ENCODE data around the gene MAML2. TPM values are rescaled to one million over a fixed set of nuclear protein-coding genes. Genes with fewer than 3 reads are reported as not detected.

The MAML2 gene
- total and polyA plus RNA-seq, 8 donors, result 1.3 to 22.8 (median 12.1) TPM

- WGBS, 5 donors, result 86 to 96% (median 93%) methylated on average over 2 of the region's 2 CpGs
- DNase-seq, result no peak
Measured at GRCh38 chr11:95989076-95989605, 353.9 kb downstream of the MAML2 start.

GRCh38 chr11:95985174-95985808, 357.7 kb downstream of the MAML2 start:
- Histone ChIP-seq H3K36me3 (peaks cover 7 to 51% (median 42%) of the 10 kb centered on the region in 4 donors), H3K27me3 (no peaks in the 10 kb centered on the region), H3K4me3 (no peak overlapping the region), H3K27ac (no peak overlapping the region), H3K4me1 (peaks cover 0 to 3% (median under 1%) of the 10 kb centered on the region in 4 donors), H3K9me3 (no peaks in the 10 kb centered on the region)
- intact Hi-C loops (cut with DNase I; ENCODE audit: low total_unique reads), result no loop called here
- no peak for DNase-seq
- TF ChIP-seq POLR2A (IDR thresholded peaks at IDR 0.05) (no peak), CTCF (IDR thresholded peaks at IDR 0.05) (no peak), EP300 (IDR thresholded peaks at IDR 0.05) (no peak), POLR2AphosphoS5 (IDR thresholded peaks at IDR 0.05) (no peak)
- WGBS, 5 donors, result 86 to 97% (median 91%) methylated on average over 1 of the region's 1 CpG

More at GRCh38 chr11:95989076-95989605, 353.9 kb downstream of the MAML2 start:
- no peak for TF ChIP-seq EP300 (IDR thresholded peaks at IDR 0.05)
- Histone ChIP-seq H3K4me3 (no peak overlapping the region), H3K4me1 (peaks cover 5 to 16% (median 10%) of the 10 kb centered on the region in 4 donors), H3K27me3 (no peaks in the 10 kb centered on the region), H3K27ac (peak overlapping the region in 2 of 5 donors; percentile 33 to 59), H3K36me3 (peaks cover 5 to 24% (median 11%) of the 10 kb centered on the region in 4 donors), H3K9me3 (no peaks in the 10 kb centered on the region)
- intact Hi-C loops (cut with DNase I; ENCODE audit: low total_unique reads), result no loop called here

- Histone ChIP-seq H3K9me3 (no peaks in the 10 kb centered on the region), H3K4me3 (no peak overlapping the region), H3K36me3 (peaks cover 12 to 57% (median 50%) of the 10 kb centered on the region in 4 donors), H3K4me1 (no peaks in the 10 kb centered on the region), H3K27me3 (no peaks in the 10 kb centered on the region), H3K27ac (no peak overlapping the region)
- no peak for TF ChIP-seq POLR2AphosphoS5 (IDR thresholded peaks at IDR 0.05)
- TF ChIP-seq CTCF (IDR thresholded peaks at IDR 0.05), result no peak
- TF ChIP-seq POLR2A (IDR thresholded peaks at IDR 0.05), result no peak
- TF ChIP-seq EP300 (IDR thresholded peaks at IDR 0.05), result no peak
- 74 to 95% (median 77%) methylated on average over 2 of the region's 2 CpGs for WGBS, 5 donors
- intact Hi-C loops (cut with DNase I; ENCODE audit: low total_unique reads), result no loop called here
- DNase-seq, result no peak
Measured at GRCh38 chr11:95984072-95984471, 358.9 kb downstream of the MAML2 start.

GRCh38 chr11:95977534-95978174, 365.3 kb downstream of the MAML2 start:
- Histone ChIP-seq H3K4me1 (no peaks in the 10 kb centered on the region), H3K9me3 (no peaks in the 10 kb centered on the region), H3K4me3 (no peak overlapping the region), H3K27me3 (no peaks in the 10 kb centered on the region), H3K36me3 (peaks cover 9 to 38% (median 34%) of the 10 kb centered on the region in 4 donors), H3K27ac (no peak overlapping the region)
- TF ChIP-seq POLR2A (IDR thresholded peaks at IDR 0.05), result no peak
- TF ChIP-seq CTCF (IDR thresholded peaks at IDR 0.05), result no peak
- no peak for TF ChIP-seq EP300 (IDR thresholded peaks at IDR 0.05)
- peak in 1 of 3 donors; percentile 44 for TF ChIP-seq POLR2AphosphoS5 (IDR thresholded peaks at IDR 0.05)
- no peak for DNase-seq
- WGBS, 5 donors, result 39 to 65% (median 55%) methylated on average over 6 of the region's 6 CpGs
- intact Hi-C loops (cut with DNase I; ENCODE audit: low total_unique reads), result no loop called here

Measured in stomach (tissue), 9 donors.